Sciatic nerve (tissue), 2 donors: Measurements from ENCODE around the gene ACO2. TPM values are rescaled to one million over a fixed set of nuclear protein-coding genes. Genes with fewer than 3 reads are reported as not detected.
"Not testable (repeated sequence)": the region's sequence is repeated elsewhere in the genome, so short reads cannot be mapped to it uniquely, and the experiment has no call there.

Experiments
- ATAC-seq: fragments of 200-7000 bp; cut with Tn5 transposase; one replicate; pipeline ENCODE4 v1.9.1; 2020; ENCODE audit warnings: mild to moderate bottlenecking, moderate library complexity
- DNase-seq: peaks from one replicate; pipeline ENCODE4 v3.0.0-alpha.2; 2020; ENCODE audit warnings: low spot score
- intact Hi-C: fragments of 100-400 bp; cut with DNase I; formaldehyde crosslinking; loops from one replicate; pipeline ENCODE4 v1.14.2; 2022
- total RNA-seq: library from RNA; stranded (reverse); fragmentation: NEBNext Ultra II Directional; extraction: Animal tissue kit (Norgen Biotek cat#: 25700); gene quantifications from one replicate; pipeline ENCODE4 v1.2.1, GENCODE V29; 2021
- donor health status: DM: no; HTN: no; CAD: no.
- donor health status: DM: no; HTN: no; CAD: no.

Gene ACO2
- total RNA-seq, 1 donor from 2014 or later, result 68.0 TPM

- intact Hi-C loops, result no loop called here
- DNase-seq (no peak), ATAC-seq (no peak)
These were observed 83.1 kb downstream of the ACO2 start for GRCh38 chr22:41551877-41552582.

DNA sequence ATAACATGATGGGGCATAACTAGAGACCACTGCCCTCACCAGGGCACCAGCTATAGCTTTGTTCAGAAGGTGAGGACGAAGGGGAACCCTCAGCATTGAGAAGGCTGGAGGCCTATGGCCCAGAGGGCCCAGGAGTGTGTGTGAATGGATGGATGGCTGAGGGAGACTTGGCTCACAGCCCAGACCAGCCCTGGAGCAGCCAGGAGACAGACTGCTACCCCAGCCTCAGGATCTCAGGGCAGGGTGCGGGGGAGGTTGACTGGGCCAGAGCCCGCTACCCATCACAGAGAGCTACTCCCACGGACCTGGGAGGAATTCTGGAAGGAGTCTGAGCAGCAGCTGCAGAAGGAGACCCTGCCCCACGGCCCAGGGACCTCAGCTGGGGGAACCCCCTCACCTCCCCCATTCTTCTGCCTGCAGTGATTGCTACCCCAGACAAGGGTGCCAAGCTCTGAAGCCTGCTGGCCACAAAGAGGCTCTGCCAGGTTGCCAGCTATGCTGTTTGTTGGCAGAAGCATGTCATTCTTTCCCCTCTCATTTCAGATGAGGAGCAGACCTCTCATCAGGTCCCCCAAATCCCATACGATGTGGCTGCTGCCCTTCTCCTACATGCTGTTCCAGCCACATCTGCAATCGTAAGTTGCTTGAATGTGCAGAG is 86.5 kb downstream of the ACO2 start:
- intact Hi-C loops, result no loop called here
- no peak for ATAC-seq
- DNase-seq, result no peak

GRCh38 chr22:41556561-41556960 is 87.6 kb downstream of the ACO2 start:
- ATAC-seq, result no peak
- no peak for DNase-seq
- intact Hi-C loops, result no loop called here

DNA sequence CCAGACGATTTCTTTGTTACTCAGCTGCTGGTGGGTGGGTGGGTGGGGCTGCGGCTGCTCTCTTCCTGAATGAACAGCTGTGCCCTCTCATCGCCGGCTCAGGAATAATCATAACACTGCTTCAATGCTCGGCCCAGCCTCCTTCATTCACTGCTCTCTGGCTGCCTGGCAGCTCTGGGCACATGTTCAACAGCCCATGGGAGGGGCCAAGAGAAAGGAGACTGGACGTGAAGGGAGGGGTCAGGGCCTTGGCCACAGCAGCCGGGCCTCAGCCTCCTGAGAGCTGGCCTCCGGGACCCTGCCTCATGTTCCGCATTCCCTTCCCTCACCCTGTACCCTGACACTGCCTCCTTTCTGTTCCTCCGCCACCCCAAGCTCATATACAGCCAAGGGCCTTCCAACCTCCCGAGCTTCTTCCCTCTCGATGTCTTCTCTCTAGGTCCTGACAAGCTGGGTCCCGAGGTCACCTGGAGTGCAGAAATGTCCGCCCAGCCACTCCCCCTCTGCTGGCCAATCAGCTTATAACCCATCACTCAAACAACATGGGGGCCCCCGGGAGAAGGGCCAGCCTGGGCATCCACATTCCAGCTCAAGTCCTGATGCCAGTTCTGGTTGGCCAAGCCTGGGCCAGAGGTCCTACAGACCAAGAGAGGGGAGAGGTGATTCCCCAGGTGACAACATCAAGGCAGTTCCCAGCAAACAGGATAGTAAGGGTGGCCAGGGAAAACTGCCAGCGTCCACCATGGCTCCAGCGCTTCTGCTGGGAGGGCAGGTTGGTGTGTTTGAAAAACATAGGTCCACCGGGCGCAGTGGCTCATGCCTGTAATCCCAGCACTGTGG is 88.7 kb downstream of the ACO2 start:
- DNase-seq, result peak; percentile 78
- peak; percentile 81 for ATAC-seq
- intact Hi-C loops, result no loop called here

- intact Hi-C loops, DNase-seq, ATAC-seq: not testable (repeated sequence)
These were observed 89.3 kb downstream of the ACO2 start for GRCh38 chr22:41558241-41558630.

- peak; percentile 25 for ATAC-seq
- DNase-seq, result no peak
- intact Hi-C loops, result no loop called here
These were observed 91.2 kb downstream of the ACO2 start for GRCh38 chr22:41560095-41560471.

GRCh38 chr22:41561335-41561734 is 92.4 kb downstream of the ACO2 start:
- DNase-seq (no peak), ATAC-seq (no peak)
- intact Hi-C loops, result no loop called here

DNA sequence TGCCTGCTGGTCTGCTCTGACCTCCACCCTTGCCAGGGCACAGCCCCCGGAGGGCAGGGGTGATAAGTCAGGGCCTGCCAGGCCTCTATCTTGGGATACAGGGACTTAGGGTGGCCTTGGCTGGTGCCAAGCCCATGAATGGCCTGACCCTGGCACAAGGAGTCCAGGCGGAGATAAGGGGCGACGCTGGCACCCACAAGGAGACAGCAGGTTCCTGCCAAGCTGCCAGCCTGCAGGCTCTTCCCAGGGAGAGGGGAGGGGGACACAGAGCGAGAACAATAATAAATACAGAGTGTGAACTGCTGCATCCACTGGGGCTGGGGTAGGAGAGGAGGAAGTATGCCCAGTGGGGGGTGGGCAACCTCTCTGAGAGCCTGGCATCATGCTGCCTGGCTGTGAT is 92.9 kb downstream of the ACO2 start:
- intact Hi-C loops, result no loop called here
- DNase-seq (no peak), ATAC-seq (no peak)

- ATAC-seq (no peak), DNase-seq (no peak)
- intact Hi-C loops, result no loop called here
These were observed 93.5 kb downstream of the ACO2 start for GRCh38 chr22:41562461-41562860.

GRCh38 chr22:41563051-41563711 is 94.3 kb downstream of the ACO2 start:
- no peak for DNase-seq
- ATAC-seq, result no peak
- intact Hi-C loops, result no loop called here

DNA sequence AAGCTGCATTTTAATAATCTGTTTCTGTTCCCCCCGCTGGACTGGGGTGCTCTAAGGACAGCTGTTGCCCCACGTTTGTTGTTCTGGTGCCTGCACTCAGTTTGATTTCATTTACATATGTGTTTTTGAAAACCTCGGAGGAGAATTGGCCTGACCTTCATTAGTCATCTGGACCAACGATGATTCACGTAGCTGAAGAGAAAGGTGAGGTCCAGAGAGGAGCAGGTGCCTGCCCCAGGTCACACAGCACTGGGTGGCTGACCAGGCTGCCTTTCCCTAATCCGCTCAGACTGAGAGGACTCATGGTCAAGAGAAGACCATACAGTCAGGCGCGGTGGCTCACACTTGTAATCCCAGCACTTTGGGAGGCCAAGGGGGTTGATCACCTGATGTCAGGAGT is 95.6 kb downstream of the ACO2 start:
- intact Hi-C loops, result no loop called here
- DNase-seq (no peak), ATAC-seq (no peak)

DNA sequence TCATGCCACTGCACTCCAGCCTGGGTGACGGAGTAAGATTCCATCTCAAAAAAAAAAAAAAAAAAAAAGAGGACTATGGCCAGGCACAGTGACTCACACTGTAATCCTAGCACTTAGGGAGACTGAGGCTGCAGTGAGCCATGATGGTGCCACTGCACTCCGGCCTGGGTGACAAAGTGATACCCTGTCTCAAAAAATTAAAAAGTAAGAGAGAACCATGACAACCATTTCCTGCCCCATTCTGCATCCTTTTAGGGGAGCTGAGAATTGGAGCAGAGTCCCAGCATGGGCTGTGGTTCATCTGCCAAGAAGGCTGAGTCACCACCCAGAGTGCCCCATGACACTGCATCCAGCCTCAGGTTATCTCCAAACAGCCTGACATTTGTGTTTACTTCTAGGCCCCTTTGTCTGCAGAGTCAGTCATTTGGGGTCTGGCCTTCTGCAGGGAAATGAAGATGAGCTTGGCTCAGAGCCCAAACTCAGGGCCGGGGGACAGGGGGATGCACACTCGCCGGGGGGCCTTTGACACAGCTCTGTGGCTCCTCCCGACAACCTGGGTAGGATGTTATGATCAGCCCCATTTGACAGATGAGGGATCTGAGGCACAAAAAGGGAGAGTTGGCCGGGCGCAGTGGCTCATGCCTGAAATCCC is 96.6 kb downstream of the ACO2 start:
- DNase-seq, result no peak
- intact Hi-C loops, result no loop called here
- ATAC-seq, result peak; percentile 64

DNA sequence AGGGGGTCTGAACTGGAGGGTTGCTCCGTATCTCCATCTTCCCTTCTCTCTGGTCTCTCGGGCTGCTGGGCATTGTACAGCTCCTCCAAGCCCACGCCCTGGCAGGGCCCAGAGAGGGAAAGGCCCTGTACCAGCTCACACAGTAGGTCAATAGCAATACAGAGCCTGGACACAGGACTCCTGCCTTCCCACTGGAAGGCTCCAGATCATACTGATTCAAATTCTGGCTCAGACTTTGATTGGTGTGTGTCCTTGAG is 98.5 kb downstream of the ACO2 start:
- DNase-seq (no peak), ATAC-seq (peak; percentile 24)
- intact Hi-C loops, result no loop called here

GRCh38 chr22:41568811-41569210 is 99.9 kb downstream of the ACO2 start:
- DNase-seq (no peak), ATAC-seq (no peak)
- intact Hi-C loops, result no loop called here

DNA sequence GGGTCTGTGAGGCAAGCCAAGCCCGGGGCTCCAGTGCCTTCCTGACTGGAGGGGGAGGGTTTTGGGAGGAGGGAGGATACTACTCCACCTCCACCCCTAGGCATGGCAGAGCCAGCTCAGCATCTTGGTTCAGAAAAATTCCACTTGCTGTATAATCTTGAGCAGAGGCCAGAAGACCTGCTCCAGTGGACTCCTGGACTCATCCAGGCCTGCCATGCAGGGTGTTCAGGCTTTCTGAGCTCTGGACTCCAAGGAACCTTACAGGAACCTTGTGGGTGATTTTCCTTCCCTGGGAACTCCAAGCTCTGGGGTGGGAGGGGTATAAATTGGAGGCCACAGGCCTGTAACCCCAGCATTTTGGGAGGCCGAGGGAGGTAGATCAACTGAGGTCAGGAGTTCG is 101.3 kb downstream of the ACO2 start:
- ATAC-seq, result no peak
- no peak for DNase-seq
- intact Hi-C loops, result no loop called here

- intact Hi-C loops, result no loop called here
These were observed 102.9 kb downstream of the ACO2 start for GRCh38 chr22:41571786-41572185.

DNA sequence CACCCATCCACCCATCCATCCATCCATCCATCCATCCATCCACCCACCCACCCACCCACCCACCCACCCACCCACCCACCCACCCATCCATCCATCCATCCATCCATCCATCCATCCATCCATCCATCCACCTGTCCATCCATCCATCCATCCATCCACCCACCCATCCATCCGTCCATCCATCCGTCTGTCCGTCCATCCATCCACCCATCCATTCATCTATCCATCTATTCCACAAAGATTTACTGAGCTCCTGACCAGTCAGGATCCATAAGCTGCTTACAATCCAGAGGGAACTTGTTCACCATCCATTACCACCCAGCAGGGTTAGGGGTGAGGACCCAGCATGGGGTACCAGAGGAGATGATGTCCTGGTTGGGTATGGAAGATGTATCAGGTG is 103.4 kb downstream of the ACO2 start:
- ATAC-seq, intact Hi-C loops, DNase-seq: not testable (repeated sequence)

More at GRCh38 chr22:41571786-41572185, 102.9 kb downstream of the ACO2 start:
- DNase-seq (no peak), ATAC-seq (no peak)

DNA sequence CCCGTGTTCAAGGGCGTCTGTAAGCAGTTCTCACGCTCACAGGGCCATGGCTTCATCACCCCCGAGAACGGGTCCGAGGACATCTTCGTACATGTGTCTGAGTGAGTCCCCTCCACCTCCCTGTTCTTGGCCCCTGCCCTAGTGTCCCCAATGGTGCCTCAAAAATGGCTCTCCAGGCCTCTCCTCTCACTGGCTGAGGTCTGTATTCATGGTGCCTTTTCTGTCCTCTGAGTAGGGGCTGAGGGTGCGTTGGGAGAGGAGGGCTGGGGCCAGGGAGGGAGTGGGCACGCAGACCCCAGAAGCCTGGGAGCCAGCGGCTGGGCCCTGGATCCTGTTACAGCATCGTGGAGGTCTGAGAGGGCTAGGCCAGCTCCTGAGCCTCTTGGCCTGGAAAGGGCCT is 104.8 kb downstream of the ACO2 start:
- no peak for ATAC-seq
- intact Hi-C loops, result no loop called here
- no peak for DNase-seq

DNA sequence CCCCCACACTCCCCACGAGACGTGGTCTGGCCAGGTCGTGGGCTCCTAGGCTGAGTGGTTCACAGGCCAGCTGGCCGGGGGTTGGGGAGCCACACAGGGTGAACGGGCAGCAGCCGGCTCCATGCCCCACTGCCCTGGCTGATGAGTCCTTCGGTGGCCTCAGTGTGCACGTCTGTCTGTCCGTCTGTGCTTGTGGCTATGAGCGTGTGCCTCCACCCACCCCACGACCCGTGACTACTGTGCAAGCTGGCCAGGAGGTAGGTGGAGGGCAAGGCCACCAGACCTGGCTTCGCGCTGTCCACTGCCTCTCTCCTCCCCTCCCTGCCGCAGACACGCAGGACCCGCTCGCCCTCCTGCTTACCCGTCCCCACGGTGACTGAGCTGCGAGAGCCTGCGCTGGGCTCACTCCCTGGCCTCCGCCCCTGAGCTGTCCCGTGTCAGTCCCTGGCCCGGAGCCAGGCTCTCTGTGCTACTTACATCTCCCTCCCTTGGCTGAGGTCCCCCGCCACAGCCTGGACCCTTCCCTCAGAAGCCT is 106.0 kb downstream of the ACO2 start:
- intact Hi-C loops, result no loop called here
- peak; percentile 80 for ATAC-seq
- peak; percentile 80 for DNase-seq
